CD4-positive, CD25-positive, alpha-beta regulatory T cell (primary cell): ENCODE measurements around the gene PPP1R27. TPM values are rescaled to one million over a fixed set of nuclear protein-coding genes. Genes with fewer than 3 reads are reported as not detected.

Source experiments
- ATAC-seq, 2 donors: fragments of 150-1000 bp; cut with Tn5 transposase; one replicate each; pipeline ENCODE4 v1.10.0; 2021; ENCODE audit warnings: low read depth in 2 of 2, moderate number of reproducible peaks in 2 of 2, moderate library complexity in 1 of 2
- DNase-seq, 3 donors: peaks; one replicate each; pipeline versions ENCODE4 v3.0.0 to v3.0.0-alpha.2; 2012 to 2022; ENCODE audit warnings: mixed read lengths in 1 of 3
- H3K27ac ChIP-seq: one replicate; pipeline ENCODE4 v1.7.0; 2013; ENCODE audit warnings: mild to moderate bottlenecking, low read length; ENCODE audit not compliant: insufficient read depth, poor library complexity, severe bottlenecking
- H3K27me3 ChIP-seq: one replicate; pipeline ENCODE4 v1.7.0; 2013; ENCODE audit warnings: low read length; ENCODE audit not compliant: control insufficient read depth, insufficient read depth
- H3K36me3 ChIP-seq: one replicate; pipeline ENCODE4 v1.7.0; 2013; ENCODE audit warnings: mild to moderate bottlenecking, low read length, moderate library complexity; ENCODE audit not compliant: control insufficient read depth, insufficient read depth
- H3K4me1 ChIP-seq: 2 replicates; pipeline ENCODE4 v1.7.0; 2013; ENCODE audit warnings: mild to moderate bottlenecking, low read length; ENCODE audit not compliant: insufficient read depth, control insufficient read depth, poor library complexity, severe bottlenecking
- H3K4me3 ChIP-seq: one replicate; pipeline ENCODE4 v1.7.0; 2013; ENCODE audit warnings: low read depth, mild to moderate bottlenecking, low read length, moderate library complexity
- H3K9me3 ChIP-seq, 2 experiments: 1 replicate in 1 of 2; 2 replicates in 1 of 2; pipeline ENCODE4 v1.7.0; 2013; ENCODE audit warnings: low read length in 2 of 2, mild to moderate bottlenecking in 1 of 2, moderate library complexity in 1 of 2; ENCODE audit not compliant: control insufficient read depth in 2 of 2
- H3K27ac Mint-ChIP-seq, 3 donors: one replicate each; pipeline ENCODE4 v1.8.0; 2020 to 2022; ENCODE audit warnings: mild to moderate bottlenecking in 3 of 3, mixed read lengths in 3 of 3, moderate library complexity in 2 of 3
- H3K27me3 Mint-ChIP-seq: one replicate; pipeline ENCODE4 v1.8.0; 2022; ENCODE audit warnings: mild to moderate bottlenecking, mixed read lengths
- H3K36me3 Mint-ChIP-seq: one replicate; pipeline ENCODE4 v1.8.0; 2020; ENCODE audit warnings: mixed read lengths
- H3K4me1 Mint-ChIP-seq, 4 donors: one replicate each; pipeline ENCODE4 v1.8.0; 2020 to 2022; ENCODE audit warnings: mixed read lengths in 4 of 4, mild to moderate bottlenecking in 1 of 4
- H3K4me3 Mint-ChIP-seq, 4 donors: one replicate each; pipeline ENCODE4 v1.8.0; 2020 to 2022; ENCODE audit warnings: mild to moderate bottlenecking in 4 of 4, mixed read lengths in 4 of 4, moderate library complexity in 3 of 4
- H3K9me3 Mint-ChIP-seq, 7 donors: one replicate each; pipeline ENCODE4 v1.8.0; 2020 to 2022; ENCODE audit warnings: mixed read lengths in 7 of 7, mild to moderate bottlenecking in 3 of 7, moderate library complexity in 2 of 7
- polyA plus RNA-seq, 4 donors: library from polyadenylated mRNA; unstranded; fragments of 300-500 nt; fragmentation: Illumina TruSeq; gene quantifications; one replicate each; pipeline ENCODE4 v1.2.3, GENCODE V29; 2021
- total RNA-seq: library from RNA; stranded (reverse); gene quantifications from one replicate; pipeline ENCODE4 v1.2.3, GENCODE V29; 2022

PPP1R27 gene
- total and polyA plus RNA-seq, 5 donors from 2014 or later: not detected

- Mint-ChIP-seq H3K4me3 (no peak overlapping the region), H3K4me1 (peaks cover 0 to 18% (median 4%) of the 10 kb centered on the region in 4 donors), H3K36me3 (peaks cover 8% of the 10 kb centered on the region), H3K27ac (no peak overlapping the region), H3K9me3 (peaks cover 0 to 2% (median 0%) of the 10 kb centered on the region in 7 donors), H3K27me3 (no peaks in the 10 kb centered on the region)
- H3K4me3 ChIP-seq: no peak overlapping the region
- peaks cover 3% of the 10 kb centered on the region for H3K36me3 ChIP-seq
- DNase-seq (no peak), ATAC-seq (no peak)
- no peaks in the 10 kb centered on the region for H3K4me1 ChIP-seq
- no peaks in the 10 kb centered on the region for H3K27me3 ChIP-seq
- no peak overlapping the region for H3K27ac ChIP-seq
- no peaks in the 10 kb centered on the region for H3K9me3 ChIP-seq
Observed at GRCh38 chr17:81825841-81826466, 8.9 kb downstream of the PPP1R27 start.

GRCh38 chr17:81824595-81824994, 10.3 kb downstream of the PPP1R27 start:
- peaks cover 8% of the 10 kb centered on the region for H3K36me3 Mint-ChIP-seq
- no peak overlapping the region for H3K27ac ChIP-seq
- peaks cover 0 to 2% (median 0%) of the 10 kb centered on the region in 7 donors for H3K9me3 Mint-ChIP-seq
- DNase-seq (no peak), ATAC-seq (no peak)
- H3K4me1 Mint-ChIP-seq: peaks cover 0 to 14% (median 4%) of the 10 kb centered on the region in 4 donors
- H3K4me3 Mint-ChIP-seq: no peak overlapping the region
- no peaks in the 10 kb centered on the region for H3K4me1 ChIP-seq
- no peaks in the 10 kb centered on the region for H3K9me3 ChIP-seq
- no peaks in the 10 kb centered on the region for H3K27me3 ChIP-seq
- peaks cover 3% of the 10 kb centered on the region for H3K36me3 ChIP-seq
- H3K27ac Mint-ChIP-seq: no peak overlapping the region
- no peak overlapping the region for H3K4me3 ChIP-seq
- no peaks in the 10 kb centered on the region for H3K27me3 Mint-ChIP-seq

- no peak overlapping the region for H3K27ac Mint-ChIP-seq
- peaks cover 0 to 2% (median 0%) of the 10 kb centered on the region in 7 donors for H3K9me3 Mint-ChIP-seq
- peaks cover 8% of the 10 kb centered on the region for H3K36me3 Mint-ChIP-seq
- H3K27me3 ChIP-seq: no peaks in the 10 kb centered on the region
- no peaks in the 10 kb centered on the region for H3K4me1 ChIP-seq
- H3K4me3 ChIP-seq: no peak overlapping the region
- no peak for DNase-seq
- H3K36me3 ChIP-seq: peaks cover 3% of the 10 kb centered on the region
- H3K9me3 ChIP-seq: no peaks in the 10 kb centered on the region
- no peaks in the 10 kb centered on the region for H3K27me3 Mint-ChIP-seq
- H3K27ac ChIP-seq: no peak overlapping the region
- peaks cover 0 to 13% (median 4%) of the 10 kb centered on the region in 4 donors for H3K4me1 Mint-ChIP-seq
- H3K4me3 Mint-ChIP-seq: no peak overlapping the region
- ATAC-seq: no peak
Observed at GRCh38 chr17:81823820-81824550, 10.9 kb downstream of the PPP1R27 start.

- no peak overlapping the region for H3K27ac ChIP-seq
- H3K4me1 Mint-ChIP-seq: peaks cover 0 to 9% (median 1%) of the 10 kb centered on the region in 4 donors
- no peak overlapping the region for H3K27ac Mint-ChIP-seq
- H3K27me3 Mint-ChIP-seq: no peaks in the 10 kb centered on the region
- peaks cover 3% of the 10 kb centered on the region for H3K36me3 ChIP-seq
- H3K4me3 Mint-ChIP-seq: no peak overlapping the region
- no peaks in the 10 kb centered on the region for H3K27me3 ChIP-seq
- peaks cover 8% of the 10 kb centered on the region for H3K36me3 Mint-ChIP-seq
- no peak overlapping the region for H3K4me3 ChIP-seq
- no peaks in the 10 kb centered on the region for H3K4me1 ChIP-seq
- ATAC-seq (no peak), DNase-seq (no peak)
- peaks cover 0 to 2% (median 0%) of the 10 kb centered on the region in 7 donors for H3K9me3 Mint-ChIP-seq
- H3K9me3 ChIP-seq: no peaks in the 10 kb centered on the region
Observed at GRCh38 chr17:81822996-81823819, 11.6 kb downstream of the PPP1R27 start.

GRCh38 chr17:81822312-81822637, 12.6 kb downstream of the PPP1R27 start:
- no peak for ATAC-seq
- H3K4me1 Mint-ChIP-seq: peaks cover 0 to 7% (median 1%) of the 10 kb centered on the region in 4 donors

GRCh38 chr17:81821603-81822311, 13.1 kb downstream of the PPP1R27 start:
- DNase-seq: peak in 1 of 3 donors; percentile 72
- H3K27me3 Mint-ChIP-seq: peaks cover 9% of the 10 kb centered on the region
- H3K36me3 Mint-ChIP-seq: peaks cover 8% of the 10 kb centered on the region
- no peak overlapping the region for H3K27ac ChIP-seq
- H3K4me3 ChIP-seq: no peak overlapping the region
- H3K4me1 Mint-ChIP-seq: peaks cover 0 to 7% (median 2%) of the 10 kb centered on the region in 4 donors
- no peak overlapping the region for H3K4me3 Mint-ChIP-seq
- H3K9me3 Mint-ChIP-seq: peaks cover 0 to 2% (median 0%) of the 10 kb centered on the region in 7 donors
- no peak for ATAC-seq
- H3K27ac Mint-ChIP-seq: no peak overlapping the region
- H3K9me3 ChIP-seq: no peaks in the 10 kb centered on the region
- peaks cover 3% of the 10 kb centered on the region for H3K36me3 ChIP-seq
- no peaks in the 10 kb centered on the region for H3K4me1 ChIP-seq
- no peaks in the 10 kb centered on the region for H3K27me3 ChIP-seq

More at GRCh38 chr17:81822312-81822637, 12.6 kb downstream of the PPP1R27 start:
- H3K27ac ChIP-seq: no peak overlapping the region
- peaks cover 7% of the 10 kb centered on the region for H3K27me3 Mint-ChIP-seq
- no peaks in the 10 kb centered on the region for H3K27me3 ChIP-seq
- no peaks in the 10 kb centered on the region for H3K9me3 ChIP-seq
- peaks cover 3% of the 10 kb centered on the region for H3K36me3 ChIP-seq
- peaks cover 8% of the 10 kb centered on the region for H3K36me3 Mint-ChIP-seq
- no peak overlapping the region for H3K4me3 ChIP-seq
- H3K4me3 Mint-ChIP-seq: no peak overlapping the region
- DNase-seq: no peak
- H3K27ac Mint-ChIP-seq: no peak overlapping the region
- no peaks in the 10 kb centered on the region for H3K4me1 ChIP-seq
- H3K9me3 Mint-ChIP-seq: peaks cover 0 to 2% (median 0%) of the 10 kb centered on the region in 7 donors

- H3K4me1 ChIP-seq: no peaks in the 10 kb centered on the region
Observed at GRCh38 chr17:81821147-81821546, 13.7 kb downstream of the PPP1R27 start.

More at GRCh38 chr17:81821147-81821546, 13.7 kb downstream of the PPP1R27 start:
- H3K36me3 Mint-ChIP-seq: peaks cover 6% of the 10 kb centered on the region
- Histone ChIP-seq H3K9me3 (no peaks in the 10 kb centered on the region), H3K27me3 (no peaks in the 10 kb centered on the region), H3K27ac (no peak overlapping the region), H3K4me3 (no peak overlapping the region), H3K36me3 (peaks cover 3% of the 10 kb centered on the region)
- no peak overlapping the region for H3K27ac Mint-ChIP-seq
- H3K9me3 Mint-ChIP-seq: peaks cover 0 to 2% (median 0%) of the 10 kb centered on the region in 7 donors
- ATAC-seq: no peak
- H3K4me1 Mint-ChIP-seq: peaks cover 0 to 6% (median 4%) of the 10 kb centered on the region in 4 donors
- no peak for DNase-seq
- no peak overlapping the region for H3K4me3 Mint-ChIP-seq
- H3K27me3 Mint-ChIP-seq: peaks cover 15% of the 10 kb centered on the region
